ENCODE measurements around the gene SEMA5A.

SEMA5A gene

DNA sequence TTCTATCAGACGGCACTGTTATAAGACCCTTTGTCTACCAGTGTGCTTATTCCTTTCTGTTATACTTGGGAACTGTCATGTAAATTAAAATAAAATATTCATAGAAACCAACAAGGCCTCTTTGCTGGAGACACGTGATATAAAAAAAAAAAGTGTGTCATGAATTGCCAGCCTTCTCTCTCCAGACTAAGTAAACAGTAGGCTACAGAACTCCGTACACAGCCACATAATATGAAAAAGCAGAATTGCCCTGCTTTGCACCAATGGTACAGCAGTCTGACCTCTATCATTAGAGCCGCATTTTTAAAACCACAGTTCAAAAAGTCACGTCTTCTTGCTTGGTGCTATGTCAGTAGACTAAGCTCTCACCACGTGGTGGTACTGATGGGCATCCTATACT, 231.3 kb downstream of the SEMA5A start:
- DNase-seq, result no peak

DNA sequence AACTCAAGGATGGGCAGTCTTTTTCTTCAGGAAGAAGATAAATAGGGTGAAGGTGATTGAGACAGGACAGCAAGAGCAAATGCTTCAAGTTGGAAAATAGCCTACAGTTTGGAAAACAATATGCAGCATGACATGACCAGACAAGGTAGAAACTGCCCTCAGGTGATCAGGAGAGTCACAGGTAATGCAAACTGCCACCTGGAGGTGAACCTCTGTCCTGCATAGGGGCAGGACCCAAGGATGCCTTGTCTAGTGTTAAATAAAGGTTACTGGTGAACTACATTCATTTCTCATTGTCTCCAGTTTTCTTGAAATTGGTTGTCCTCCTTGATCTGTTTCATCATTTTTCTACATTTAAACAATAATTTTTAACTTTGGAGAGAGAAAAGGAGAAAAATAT, 232.1 kb downstream of the SEMA5A start:
- DNase-seq, result no peak

DNA sequence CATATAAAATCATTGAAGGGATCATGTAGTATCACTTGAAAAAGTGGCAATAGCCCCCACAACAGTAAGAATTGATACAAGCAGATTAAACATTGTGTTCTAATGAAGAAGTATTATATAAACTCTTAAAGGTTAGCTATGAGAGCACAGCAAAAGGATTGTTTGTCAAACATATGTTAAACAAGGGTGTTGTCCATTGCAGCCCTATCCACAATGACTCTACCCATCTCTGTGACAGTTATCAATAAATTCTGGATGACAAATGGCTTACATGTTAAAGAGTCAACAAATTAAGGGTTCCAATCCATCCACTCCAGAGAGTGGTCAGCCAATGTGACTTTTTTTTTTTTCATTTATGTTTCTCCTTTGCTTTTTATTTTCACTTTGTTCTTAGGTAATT, 238.7 kb downstream of the SEMA5A start:
- no peak for DNase-seq

DNA sequence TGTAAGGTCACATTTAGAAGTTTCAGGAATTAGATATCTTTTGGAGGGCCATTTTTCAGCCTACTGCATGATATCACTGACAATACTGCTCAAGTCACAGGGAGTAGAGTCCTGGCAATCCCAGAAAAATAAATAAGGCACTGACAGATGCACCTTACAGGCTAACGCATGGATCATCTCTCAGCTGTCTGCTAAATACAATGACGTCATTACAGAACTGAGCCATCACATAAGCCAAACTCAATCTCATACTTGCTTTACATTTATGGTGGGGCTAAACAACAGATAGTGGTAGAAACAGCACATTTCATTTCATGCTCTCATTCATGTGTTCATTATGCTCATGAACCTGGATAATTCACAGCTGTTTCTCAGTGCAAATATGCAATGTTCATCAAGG, 243.7 kb downstream of the SEMA5A start:
- DNase-seq, result no peak

DNA sequence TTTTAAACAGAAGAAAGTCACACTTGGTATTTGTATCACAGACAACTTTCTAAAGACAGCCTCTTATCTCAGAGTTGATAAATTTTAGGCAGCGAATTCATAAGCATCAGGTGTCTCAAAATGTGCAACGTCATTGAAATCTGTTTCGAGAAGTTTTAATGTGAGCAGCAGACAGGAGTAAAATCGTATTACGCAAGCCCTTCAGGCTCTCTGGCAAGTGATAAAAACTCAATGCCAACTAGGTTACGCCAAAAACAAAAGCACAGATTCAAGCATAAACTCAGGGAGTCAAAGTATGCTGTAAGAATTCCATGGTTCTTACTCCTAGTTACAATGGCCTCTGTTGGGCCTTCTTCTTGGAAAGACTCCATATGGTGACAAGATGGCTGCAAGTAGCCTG, 244.7 kb downstream of the SEMA5A start:
- DNase-seq, result no peak

DNA sequence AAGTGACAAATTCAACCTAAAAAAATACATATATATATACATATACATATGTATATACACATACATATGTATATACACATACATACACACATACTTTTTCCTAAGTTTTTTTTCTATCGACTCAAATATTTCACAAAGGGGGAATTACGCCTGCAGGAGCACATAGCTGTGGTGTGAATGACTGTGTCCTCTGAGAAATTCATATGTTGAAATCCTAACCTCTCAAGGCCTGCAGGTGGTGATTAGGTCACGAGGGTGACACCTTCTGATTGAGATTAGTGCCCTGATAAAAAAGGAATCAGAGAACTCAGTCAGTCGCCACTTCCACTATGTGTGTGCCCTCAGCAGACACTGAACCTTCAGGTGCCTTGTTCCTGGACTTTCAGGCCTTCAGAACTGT, 248.7 kb downstream of the SEMA5A start:
- no peak for DNase-seq

DNA sequence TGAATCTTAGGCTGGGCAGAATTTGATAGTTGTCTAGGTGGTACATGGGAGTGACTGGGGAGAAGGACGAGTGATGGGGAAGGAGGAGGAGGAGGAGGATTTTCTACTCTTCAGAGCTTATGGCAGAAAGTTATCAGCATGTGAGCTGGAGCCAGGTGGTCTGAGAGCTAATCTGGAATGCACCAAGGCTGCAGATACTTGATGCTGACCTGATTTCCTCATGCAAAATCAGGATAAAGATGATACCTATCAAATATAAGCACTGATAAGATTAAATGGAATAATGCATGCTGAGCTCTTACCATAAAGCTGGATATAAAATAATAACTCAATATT, 250.4 kb downstream of the SEMA5A start:
- DNase-seq, result no peak

DNA sequence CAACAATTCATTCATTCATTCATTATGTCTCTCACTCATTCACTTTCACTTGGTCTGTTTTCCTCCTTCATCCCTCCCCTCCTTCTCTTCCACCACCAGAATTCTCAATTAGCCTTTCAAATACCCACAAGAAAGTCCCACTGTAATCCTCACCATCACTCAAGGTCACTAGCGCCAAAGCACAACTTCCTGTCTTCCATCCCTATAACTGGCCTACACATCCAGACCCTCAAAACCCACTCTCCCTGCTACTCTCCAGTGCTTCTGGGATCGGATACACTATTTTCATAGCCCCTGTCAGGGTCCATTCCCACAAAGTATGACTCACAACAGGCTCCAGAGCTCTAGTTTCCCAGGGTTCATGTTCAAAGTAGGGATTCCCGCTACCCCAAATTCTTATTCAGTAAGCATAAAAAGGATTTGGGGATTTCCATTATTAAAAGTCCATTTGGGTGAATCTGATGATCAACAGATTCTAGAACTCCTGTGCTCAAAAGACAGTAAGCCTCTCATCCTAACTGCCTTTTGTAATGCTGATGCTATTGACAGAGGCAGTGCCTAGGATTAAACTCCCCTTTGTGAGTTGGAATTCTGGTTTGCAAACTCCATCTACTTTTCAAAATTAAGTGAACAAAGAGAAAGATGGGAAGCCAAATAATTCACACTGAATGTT, 250.9 kb downstream of the SEMA5A start:
- no peak for DNase-seq

DNA sequence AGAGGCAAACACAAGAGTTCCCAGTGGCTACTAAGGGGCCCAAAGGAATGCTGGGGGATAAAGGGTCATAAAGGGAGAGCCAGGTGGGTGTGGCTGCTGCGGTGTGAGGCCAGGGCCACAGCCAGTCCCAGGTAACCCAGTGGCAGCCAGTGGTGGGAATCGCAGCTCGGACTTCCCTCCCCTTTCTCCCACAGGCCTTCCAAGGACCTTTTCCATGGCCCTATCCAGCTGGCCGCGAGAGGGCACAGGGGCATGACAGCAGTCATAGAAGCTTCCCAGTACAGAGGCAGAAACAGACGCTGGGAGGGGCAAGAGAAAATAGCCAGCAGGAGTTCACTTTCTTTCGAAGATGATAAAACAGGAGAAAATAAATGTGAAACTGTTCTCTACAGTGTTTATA, 257.6 kb downstream of the SEMA5A start:
- DNase-seq, result no peak

DNA sequence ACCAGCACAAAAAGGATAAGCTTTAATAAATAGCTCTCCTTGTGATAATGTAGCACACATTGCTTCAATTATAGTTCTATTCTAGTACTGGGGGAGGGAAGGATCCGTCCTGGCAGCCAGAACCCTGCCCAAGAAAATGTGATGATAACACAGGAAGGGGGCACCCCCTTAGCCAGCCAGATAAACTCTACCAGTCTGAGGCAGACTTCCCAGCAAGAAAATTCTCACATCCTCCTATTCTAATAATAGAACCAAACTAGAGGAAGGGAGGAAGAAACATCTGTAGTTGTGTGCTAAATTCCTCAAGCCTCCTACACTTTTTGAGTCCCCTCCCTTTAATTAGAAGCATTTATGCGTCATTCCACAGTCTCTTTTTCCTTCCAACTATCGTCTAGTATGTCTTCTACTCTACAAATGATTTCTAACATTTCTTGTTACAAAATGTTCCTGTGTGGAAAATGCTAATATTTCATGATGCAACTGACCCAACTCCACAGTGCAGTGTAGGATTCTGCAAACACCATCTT, 261.0 kb downstream of the SEMA5A start:
- no peak for DNase-seq

DNA sequence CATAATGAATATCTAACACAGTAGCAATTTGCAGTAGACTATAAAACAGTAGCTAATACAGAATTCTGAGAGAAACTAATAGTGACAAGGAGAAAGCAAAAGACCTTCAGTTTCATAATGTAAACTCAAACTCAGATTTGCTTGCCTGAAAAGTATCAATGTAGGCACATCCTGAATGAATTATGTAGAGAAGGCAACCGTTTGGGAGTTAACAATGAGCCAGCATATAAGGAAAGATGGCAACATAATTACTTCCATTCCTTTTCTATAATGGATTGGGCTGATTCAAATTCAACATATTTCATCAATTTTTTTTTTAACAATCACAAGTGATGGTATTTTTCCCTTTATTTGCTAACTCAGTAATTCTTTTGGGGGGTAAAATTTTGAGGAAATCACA, 261.6 kb downstream of the SEMA5A start:
- DNase-seq, result no peak

DNA sequence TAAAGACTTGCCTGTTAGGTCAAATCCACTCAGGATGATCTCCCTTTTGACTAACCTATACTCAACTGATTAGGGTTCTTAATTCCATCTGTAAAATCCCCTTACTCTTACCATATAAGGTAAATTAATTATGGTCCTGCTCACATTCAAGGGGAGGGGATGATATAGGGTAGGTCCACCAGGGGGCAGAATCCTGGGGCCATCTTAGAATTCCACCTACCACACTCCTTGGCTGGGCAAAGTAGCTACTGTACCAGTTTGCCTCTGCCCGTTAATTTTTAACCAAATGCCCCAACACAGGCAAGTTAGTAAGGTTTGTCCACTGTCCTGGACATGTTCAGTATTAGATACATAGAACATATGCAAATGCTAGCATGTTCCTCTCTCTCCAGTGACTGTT, 262.4 kb downstream of the SEMA5A start:
- no peak for DNase-seq

DNA sequence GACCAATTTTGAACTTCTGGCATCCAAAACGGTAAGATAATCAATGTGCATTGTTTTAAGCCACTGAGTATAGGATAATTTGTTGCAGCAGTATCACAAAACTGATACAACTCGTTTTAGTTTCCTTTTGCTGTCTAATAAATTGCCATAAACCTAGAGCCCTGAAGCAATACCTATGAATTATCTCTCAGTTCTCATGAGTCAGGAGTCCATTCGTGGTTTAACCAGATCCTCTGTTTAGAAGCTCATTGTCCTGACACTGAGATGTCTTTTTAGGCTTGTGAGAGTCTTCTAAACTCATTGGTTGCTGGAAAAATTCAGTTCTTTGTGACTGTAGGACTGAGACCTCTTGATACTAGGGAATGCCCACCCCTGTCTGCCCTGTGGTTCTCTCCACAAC, 262.9 kb downstream of the SEMA5A start:
- no peak for DNase-seq

DNA sequence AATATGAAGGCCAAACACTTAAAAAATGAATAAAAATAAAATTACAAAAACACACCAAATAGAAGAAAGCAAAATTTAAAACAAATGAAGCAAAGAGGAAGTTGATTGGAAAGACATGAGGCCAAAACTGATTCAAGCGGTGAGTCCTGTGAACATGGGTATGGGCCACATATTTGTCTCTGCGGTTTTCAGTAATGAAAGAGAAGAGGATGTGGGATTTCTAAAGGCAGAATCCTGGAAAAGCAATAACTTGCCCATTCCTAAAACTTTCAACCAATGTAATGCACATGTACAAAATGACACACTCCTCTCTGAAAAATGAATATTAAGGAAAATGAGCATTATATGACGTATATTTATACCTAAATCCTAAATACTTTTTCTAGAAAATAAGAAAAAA, 263.7 kb downstream of the SEMA5A start:
- no peak for DNase-seq

DNA sequence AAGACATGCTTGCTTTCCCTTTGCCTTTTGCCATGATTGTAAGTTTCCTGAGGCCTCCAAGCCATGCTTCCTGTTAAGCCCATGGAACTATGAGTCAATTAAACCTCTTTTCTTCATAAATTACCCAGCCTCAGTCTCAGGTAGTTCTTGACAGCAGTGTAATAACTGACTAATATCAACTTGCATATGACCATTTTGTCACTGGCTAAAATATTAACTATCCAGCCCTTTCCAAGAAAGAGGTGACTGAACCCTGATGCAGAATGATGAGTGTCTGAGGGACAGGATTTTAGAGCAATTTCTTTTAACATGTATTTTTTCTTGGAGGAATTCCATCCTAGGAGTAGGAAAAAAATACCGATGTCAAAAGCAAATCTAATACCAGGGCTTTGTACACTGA, 266.1 kb downstream of the SEMA5A start:
- DNase-seq, result no peak

DNA sequence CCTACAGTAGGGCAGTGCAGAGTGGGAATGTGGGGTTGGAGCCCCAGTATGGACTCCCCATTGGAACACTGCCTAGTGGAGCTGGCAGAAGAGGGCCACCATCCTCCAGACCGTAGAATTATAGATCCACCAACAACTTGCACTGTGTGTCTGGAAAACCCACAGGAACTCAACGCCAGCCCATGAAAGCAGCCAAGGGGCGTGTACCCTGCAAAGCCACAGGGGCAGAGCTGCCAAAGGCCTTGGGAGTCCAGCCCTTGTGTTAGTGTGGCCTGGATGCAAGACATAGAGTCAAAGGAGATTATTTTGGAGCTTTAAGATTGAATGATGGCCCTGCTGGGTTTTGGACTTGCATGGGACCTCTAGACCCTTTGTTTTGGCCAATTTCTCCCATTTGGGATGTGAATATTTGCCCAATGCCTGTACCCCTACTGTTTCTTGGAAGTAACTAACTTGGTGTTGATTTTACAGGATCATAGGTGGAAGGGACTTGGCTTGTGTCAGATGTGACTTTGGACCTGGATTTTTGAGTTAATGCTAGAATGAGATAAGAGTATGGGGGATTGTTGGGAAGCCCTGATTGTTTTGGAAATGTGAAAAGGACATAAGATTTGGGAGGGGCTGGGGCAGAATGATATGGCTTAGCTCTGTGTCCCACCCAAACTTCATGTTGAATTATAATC, 266.8 kb downstream of the SEMA5A start:
- no peak for DNase-seq

DNA sequence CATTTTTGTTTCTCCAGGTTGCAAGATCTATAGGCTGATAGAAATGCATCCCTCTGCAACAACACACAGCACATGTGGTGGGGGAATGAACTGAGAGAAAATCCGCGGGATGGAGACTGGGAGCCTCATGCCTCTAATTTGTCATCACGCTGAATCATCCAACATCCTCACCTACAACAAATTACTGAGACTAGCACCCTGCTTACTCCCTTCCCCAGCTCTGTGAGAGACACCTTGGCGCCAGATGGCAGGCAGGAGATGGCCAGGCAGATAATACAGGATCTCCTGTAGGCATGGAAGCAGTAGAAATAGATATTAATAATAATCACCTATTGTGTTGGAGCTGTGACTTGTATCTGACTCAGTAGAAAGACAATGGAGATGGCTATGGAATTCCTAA, 276.9 kb downstream of the SEMA5A start:
- DNase-seq, result no peak

DNA sequence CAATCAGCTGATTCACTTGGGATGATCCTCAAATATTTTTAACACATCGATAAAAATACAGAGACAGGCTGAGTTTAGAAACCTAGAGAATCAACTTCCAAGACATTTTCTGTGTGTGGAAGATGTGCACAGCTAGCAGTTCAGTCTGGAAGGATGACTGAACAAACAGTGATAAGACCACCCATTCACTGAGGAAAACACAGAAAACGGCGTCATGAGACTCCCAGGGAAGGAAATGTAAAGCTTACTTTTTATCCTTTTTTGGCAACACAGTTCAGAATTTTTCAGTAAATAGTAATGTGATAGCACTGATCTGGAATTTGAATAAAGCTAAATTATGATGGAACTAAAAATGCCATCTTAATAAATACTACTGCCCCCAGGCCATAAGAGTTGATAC, 277.6 kb downstream of the SEMA5A start:
- no peak for DNase-seq

DNA sequence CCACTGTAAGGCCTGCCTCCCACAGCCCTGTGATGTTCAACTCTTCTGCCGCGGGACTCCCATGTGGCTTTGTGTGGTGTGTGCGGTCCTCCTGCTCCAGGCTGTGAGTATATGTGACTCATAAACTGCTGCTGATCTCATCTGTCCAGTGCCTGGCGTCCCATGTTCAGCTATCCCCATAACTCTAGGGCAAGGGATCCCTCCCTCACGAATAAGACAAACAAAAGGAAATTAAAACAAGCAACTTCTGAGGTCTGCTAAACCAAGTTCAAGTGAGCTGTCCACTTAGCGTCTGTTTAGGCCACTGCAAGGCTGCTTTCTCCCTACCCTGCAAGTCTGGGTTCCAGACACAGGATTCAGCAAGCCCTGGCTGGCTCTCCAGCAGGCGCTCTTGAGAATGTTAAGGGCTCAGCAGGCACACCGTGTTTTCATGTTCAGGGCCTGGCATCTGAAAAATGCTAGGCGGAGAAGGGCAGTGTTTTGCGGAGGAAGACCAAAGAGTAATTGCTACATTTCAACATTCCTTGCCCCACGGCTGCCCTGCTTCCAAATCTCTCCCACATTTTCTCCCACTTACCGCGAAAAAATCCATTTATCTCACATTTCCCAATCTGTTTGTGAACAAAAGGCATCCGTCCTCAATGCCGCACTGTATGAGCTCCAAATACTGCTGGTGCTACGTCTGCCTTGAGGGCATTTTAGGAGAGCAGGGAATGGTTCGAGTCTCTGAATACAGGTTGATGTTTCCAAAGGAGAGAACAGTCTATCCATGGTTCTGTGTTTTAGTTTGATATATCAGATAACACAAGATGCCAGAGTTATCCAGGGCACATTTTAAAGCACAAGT, 280.2 kb downstream of the SEMA5A start:
- DNase-seq, result no peak

DNA sequence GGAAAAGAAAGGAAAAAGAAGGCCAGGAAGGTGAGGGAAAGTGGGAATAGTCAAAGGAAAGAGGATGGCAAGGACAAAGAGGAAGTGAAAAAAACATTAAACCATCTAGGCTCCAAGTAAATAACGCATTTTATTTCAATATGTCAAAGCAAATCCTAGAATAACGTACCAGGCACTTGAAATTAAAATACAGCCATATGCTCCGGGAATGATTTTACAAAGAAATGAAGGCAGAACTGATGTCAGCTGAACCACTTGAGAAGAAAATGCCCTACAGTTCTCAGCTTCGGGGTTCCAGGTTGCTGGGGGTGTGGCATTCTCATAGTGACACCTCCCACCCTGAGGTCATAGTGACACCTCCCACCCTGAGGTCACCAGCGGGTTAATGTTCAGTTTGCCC, 281.6 kb downstream of the SEMA5A start:
- no peak for DNase-seq

DNA sequence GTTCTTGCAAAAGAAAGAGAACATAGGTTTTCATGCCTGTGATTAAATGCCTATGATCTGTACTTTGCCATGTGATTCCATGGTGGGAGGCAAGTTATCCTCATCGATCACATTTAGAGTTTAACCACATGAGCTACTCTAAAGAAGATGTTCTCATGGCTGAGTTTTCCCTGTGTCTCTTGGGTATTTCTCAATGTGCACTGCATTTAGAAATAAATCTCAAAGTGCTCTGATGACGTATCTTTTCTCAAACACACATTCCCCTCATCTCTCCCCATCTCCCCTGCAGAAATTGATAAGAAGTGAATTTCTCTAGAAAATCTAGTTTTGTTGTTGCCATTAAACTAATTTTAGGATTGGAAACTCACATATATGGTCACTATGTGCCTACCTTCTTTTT, 282.2 kb downstream of the SEMA5A start:
- no peak for DNase-seq

DNA sequence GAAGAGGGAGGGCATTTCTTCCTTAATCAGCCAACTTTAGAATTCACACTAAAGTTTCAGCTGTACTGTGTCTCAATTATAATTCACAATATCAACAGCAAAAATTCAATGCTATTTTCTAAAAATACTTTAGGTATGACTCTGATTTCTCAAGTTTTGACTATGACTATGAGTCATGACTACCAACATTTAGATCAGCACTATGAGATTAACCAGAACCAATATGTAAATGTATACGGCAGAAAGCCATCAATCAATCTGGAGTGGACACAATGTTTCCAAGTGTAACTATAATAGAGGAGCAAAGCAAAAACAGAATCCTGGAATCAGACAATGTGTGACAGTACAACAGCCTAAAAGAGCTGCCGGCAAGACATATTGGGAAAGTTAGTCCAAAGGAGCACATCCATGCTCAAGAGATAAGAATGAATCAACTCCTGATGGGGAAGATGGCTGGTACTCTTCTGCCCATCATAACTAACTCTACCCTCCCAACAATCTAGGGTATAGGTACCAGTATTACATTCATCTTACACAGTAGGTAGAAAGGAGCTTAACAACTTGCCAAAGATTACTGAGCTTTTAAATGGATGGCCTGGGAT, 294.4 kb downstream of the SEMA5A start:
- no peak for DNase-seq

DNA sequence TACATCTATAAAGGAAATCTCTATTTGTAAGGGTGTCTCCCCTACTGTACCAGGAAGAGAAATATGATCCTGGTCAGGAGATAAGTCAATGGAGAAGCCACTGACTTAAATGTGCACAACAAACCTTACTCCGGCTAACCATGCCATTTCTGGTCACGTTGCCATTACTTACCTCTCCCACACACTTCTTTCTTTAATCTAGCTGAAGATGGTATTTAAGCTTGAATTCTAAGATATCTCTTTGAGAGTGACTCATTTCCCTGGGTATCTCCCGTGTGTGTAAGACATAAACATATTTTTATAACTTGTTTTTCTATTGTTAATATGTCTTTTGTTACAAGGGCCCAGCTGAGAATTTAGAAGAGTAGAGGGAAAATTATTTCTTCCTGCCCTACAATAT, 296.6 kb downstream of the SEMA5A start:
- DNase-seq, result no peak

DNA sequence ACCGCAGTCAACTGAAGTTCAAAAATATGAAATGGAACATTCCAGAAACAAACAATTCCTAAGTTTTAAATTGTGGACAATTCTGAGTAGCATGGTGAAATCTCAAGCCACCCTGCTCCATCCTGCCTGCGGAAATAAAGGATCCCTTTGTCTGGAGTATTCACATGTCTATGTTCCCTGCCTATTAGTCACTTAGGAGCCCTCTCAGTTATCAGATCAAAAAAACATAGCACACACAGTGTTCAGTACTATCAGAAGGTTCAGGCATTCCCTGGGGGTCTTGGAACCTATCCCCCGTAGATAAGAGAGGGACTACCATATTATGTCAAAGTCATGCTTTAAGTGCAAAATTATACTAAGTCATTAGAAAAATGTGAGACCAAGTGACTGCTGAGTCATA, 300.8 kb downstream of the SEMA5A start:
- DNase-seq, result no peak

Measured in activated CD4-positive, alpha-beta T cell treated with anti-CD3 and anti-CD28 coated beads, Interleukin-2, amount 50 U/mL, for 4 hours (primary cell).